Fibroblast of villous mesenchyme (primary cell): ENCODE results near the gene CEP44. TPM values are rescaled to one million over a fixed set of nuclear protein-coding genes. Genes with fewer than 3 reads are reported as not detected.

Source experiments
- DNase-seq: peaks from one replicate; pipeline ENCODE4 v3.0.0-alpha.2; 2010; ENCODE audit warnings: low read depth
- H3K4me3 ChIP-seq: 2 replicates; pipeline ENCODE4 v1.5.1; 2011; ENCODE audit warnings: low read depth, mild to moderate bottlenecking, low read length
- CTCF ChIP-seq: IDR thresholded peaks from 2 replicates; pipeline ENCODE4 v1.5.1; 2012; ENCODE audit warnings: low read depth, mild to moderate bottlenecking, low read length; ENCODE audit not compliant: insufficient read depth
- total RNA-seq: library from RNA; depleted of rRNA; stranded (reverse); fragments of >200 nt; gene quantifications from 2 replicates; pipeline ENCODE4 v1.2.3, GENCODE V29; 2012

CEP44 gene
- total RNA-seq, 1 donor = 16.0 TPM

GRCh38 chr4:174380699-174381439 is 97.2 kb downstream of the CEP44 start:
- DNase-seq = no peak
- no peak for TF ChIP-seq CTCF
- H3K4me3 ChIP-seq = no peak overlapping the region

DNA sequence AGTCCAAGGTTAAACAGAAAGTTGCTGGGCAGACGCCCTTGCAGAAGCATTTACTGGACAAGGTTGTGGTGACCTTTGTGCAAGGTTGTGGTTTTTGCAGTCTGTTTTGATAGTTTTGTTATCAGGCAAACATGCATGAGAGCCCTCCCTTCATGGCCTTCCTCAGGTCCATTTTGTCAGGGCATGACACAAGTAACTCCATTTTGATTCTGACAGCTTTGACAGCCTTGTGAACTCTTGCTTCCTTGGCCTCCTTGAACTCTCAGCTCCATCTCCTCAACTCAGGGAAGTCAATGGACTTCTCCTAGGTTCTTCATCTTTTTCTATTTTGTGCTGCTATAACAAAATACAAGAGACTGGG is 97.7 kb downstream of the CEP44 start:
- no peak overlapping the region for H3K4me3 ChIP-seq
- DNase-seq = no peak
- no peak for TF ChIP-seq CTCF

Other genes with a start within 250 kb of the CEP44 start
- 23.2 and 32.8 TPM in 2 replicates for gene FBXO8, start 244 bp upstream of the CEP44 start, total RNA-seq
- gene HPGD, start 238.6 kb downstream of the CEP44 start, total RNA-seq = 0.97 TPM in 1 of 2 replicates, not detected in the other